ENCODE measurements around the gene EIF3M. TPM values are rescaled to one million over a fixed set of nuclear protein-coding genes. Genes with fewer than 3 reads are reported as not detected.

EIF3M gene
- polyA plus RNA-seq, 1 of the 3 experiments (the other 2 are of a cell fraction) = 359 TPM

- no peak for DNase-seq
- Histone ChIP-seq H3K4me3 (ENCODE audit: low read depth in 2 of 2, low read length in 1 of 2) (no peak overlapping the region), H3K9me2 (no peaks in the 10 kb centered on the region), H3K36me3 (replicated peaks in 1 of 2; ENCODE audit: control insufficient read depth in 1 of 2, insufficient read depth in 2 of 2, low read length in 1 of 2) (no peaks in the 10 kb centered on the region), H3K27ac (ENCODE audit: low read depth in 2 of 2, low read length in 1 of 2) (no peak overlapping the region), H3K79me2 (ENCODE audit: insufficient read depth) (no peaks in the 10 kb centered on the region), H3K9me3 (no peaks in the 10 kb centered on the region), H3K4me1 (ENCODE audit: control insufficient read depth in 1 of 2, insufficient read depth in 2 of 2, low read depth in 1 of 2, low read length in 1 of 2) (no peaks in the 10 kb centered on the region; a peak in 1 of 4 replicates), H3F3A (replicated peaks; ENCODE audit: insufficient read depth) (no peaks in the 10 kb centered on the region), H4K20me1 (ENCODE audit: insufficient read depth) (no peaks in the 10 kb centered on the region), H2AFZ (ENCODE audit: low read depth) (no peak overlapping the region), H3K9ac (no peak overlapping the region), H3K27me3 (ENCODE audit: insufficient read depth) (no peaks in the 10 kb centered on the region; the same call in 1 of the 2 replicates), H3K4me2 (no peak overlapping the region)
- CTCF ChIA-PET = no interaction called here
- TF ChIP-seq RAD21 (IDR thresholded peaks at IDR 0.05; ENCODE audit: low read length) (no peak), TCF12 (IDR thresholded peaks at IDR 0.05) (no peak), JUND (IDR thresholded peaks at IDR 0.05) (no peak), FOSL2 (IDR thresholded peaks at IDR 0.05; ENCODE audit: borderline replicate concordance, low read depth) (no peak), ELF1 (IDR thresholded peaks at IDR 0.05) (no peak), TAF1 (IDR thresholded peaks at IDR 0.05; ENCODE audit: borderline replicate concordance, low read depth, low read length) (no peak), NFIC (IDR thresholded peaks at IDR 0.05; ENCODE audit: borderline replicate concordance) (no peak), PBX3 (IDR thresholded peaks at IDR 0.05) (no peak), MEF2A (IDR thresholded peaks at IDR 0.05; ENCODE audit: borderline replicate concordance, low read depth) (no peak), TEAD4 (IDR thresholded peaks at IDR 0.05; ENCODE audit: borderline replicate concordance, insufficient read depth) (no peak), REST (IDR thresholded peaks at IDR 0.05; ENCODE audit: low read depth, low read length) (no peak)
- TF ChIP-seq, protein P1, sequence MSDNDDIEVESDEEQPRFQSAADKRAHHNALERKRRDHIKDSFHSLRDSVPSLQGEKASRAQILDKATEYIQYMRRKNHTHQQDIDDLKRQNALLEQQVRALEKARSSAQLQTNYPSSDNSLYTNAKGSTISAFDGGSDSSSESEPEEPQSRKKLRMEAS (IDR thresholded peaks at IDR 0.05; ENCODE audit: low read depth) = no peak
- WGBS (ENCODE audit: low lambda C conversion rate) = 94% methylated on average over 1 of the region's 1 CpG
- POLR2A ChIA-PET = interaction anchor here (0.6 kb wide), 1 partner anchor 1357 kb away, joined by 3 read pairs; no protein-coding TSS in a partner anchor
Observed at GRCh38 chr11:32576456-32576855, 7.2 kb upstream of the EIF3M start.

DNA sequence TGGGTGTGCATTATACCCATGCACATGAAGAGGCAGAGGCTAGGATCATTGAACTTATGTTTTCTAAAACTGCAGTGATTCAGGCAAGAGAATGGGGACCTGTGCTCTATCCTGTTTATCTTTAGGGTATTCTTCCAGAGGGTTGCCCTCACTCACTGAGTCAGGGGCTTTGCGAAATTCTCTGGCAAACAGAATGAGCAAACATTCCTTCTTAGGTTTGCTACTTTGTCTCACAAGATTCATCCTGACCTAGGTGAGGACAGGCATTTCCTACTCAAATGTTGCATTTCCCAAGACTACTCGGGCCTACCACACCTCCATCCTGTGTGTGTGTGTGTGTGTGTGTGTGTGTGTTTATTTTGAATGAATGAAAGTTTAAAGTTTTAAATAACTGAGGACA is 2.7 kb upstream of the EIF3M start:
- Histone ChIP-seq H3K79me2 (ENCODE audit: insufficient read depth) (peaks cover 23% of the 10 kb centered on the region), H3K4me2 (no peak overlapping the region), H2AFZ (ENCODE audit: low read depth) (no peak overlapping the region), H3K36me3 (replicated peaks in 1 of 2; ENCODE audit: control insufficient read depth in 1 of 2, insufficient read depth in 2 of 2, low read length in 1 of 2) (no peaks in the 10 kb centered on the region), H3K4me1 (ENCODE audit: control insufficient read depth in 1 of 2, insufficient read depth in 2 of 2, low read depth in 1 of 2, low read length in 1 of 2) (peaks cover 12 to 15% of the 10 kb centered on the region in 2 experiments; a peak in 3 of 4 replicates), H3K4me3 (ENCODE audit: low read depth in 2 of 2, low read length in 1 of 2) (no peak overlapping the region), H3K27me3 (ENCODE audit: insufficient read depth) (no peaks in the 10 kb centered on the region; the same call in 1 of the 2 replicates), H3K27ac (ENCODE audit: low read depth in 2 of 2, low read length in 1 of 2) (no peak overlapping the region), H3K9me2 (no peaks in the 10 kb centered on the region), H4K20me1 (ENCODE audit: insufficient read depth) (peaks cover 15% of the 10 kb centered on the region), H3K9ac (no peak overlapping the region), H3F3A (replicated peaks; ENCODE audit: insufficient read depth) (no peaks in the 10 kb centered on the region), H3K9me3 (no peaks in the 10 kb centered on the region)
- CTCF ChIA-PET = interaction anchor here (0.6 kb wide), 1 partner anchor 449 kb away, joined by 3 read pairs; no protein-coding TSS in a partner anchor
- POLR2A ChIA-PET = no interaction called here
- DNase-seq = no peak
- TF ChIP-seq GABPA (IDR thresholded peaks at IDR 0.05; ENCODE audit: low read depth) = no peak
- TF ChIP-seq EZH2phosphoT487 (IDR thresholded peaks at IDR 0.05; ENCODE audit: borderline replicate concordance, low read depth) = no peak
- TF ChIP-seq RCOR1 (IDR thresholded peaks at IDR 0.05; ENCODE audit: low read length) = no peak
- TF ChIP-seq TEAD4 (IDR thresholded peaks at IDR 0.05; ENCODE audit: borderline replicate concordance, insufficient read depth) = no peak
- no peak for TF ChIP-seq MXI1 (IDR thresholded peaks at IDR 0.05; ENCODE audit: low read depth, low read length)
- no peak for TF ChIP-seq GATA2 (CRISPR knock-in tag; IDR thresholded peaks at IDR 0.05)
- TF ChIP-seq POLR2AphosphoS5 (IDR thresholded peaks at IDR 0.05; ENCODE audit: low read depth, low read length) = no peak
- no peak for TF ChIP-seq NFIC (IDR thresholded peaks at IDR 0.05; ENCODE audit: borderline replicate concordance)
- TF ChIP-seq CTCF (IDR thresholded peaks at IDR 0.05) = no peak
- WGBS (ENCODE audit: low lambda C conversion rate) = 82% methylated on average over 2 of the region's 2 CpGs

Data from SK-N-SH (cell line).